NCI-H2227 (cell line): ENCODE measurements around the gene KCNQ2.
A peak's percentile ranks its signal among the peaks of the same experiment; 100 is the strongest.
"Not testable (repeated sequence)": the region's sequence is repeated elsewhere in the genome, so short reads cannot be mapped to it uniquely, and the experiment has no call there.

Source experiments
- DNase-seq: peaks from one replicate; lab custom pipeline; 2025; ENCODE audit not compliant: unreplicated experiment; lab: John Stamatoyannopoulos, UW

KCNQ2 gene

GRCh38 chr20:63491078-63491477 lies 18.6 kb upstream of the KCNQ2 start:
- DNase-seq = no peak

GRCh38 chr20:63490416-63490815 lies 18.0 kb upstream of the KCNQ2 start:
- DNase-seq = no peak

GRCh38 chr20:63488315-63489251 lies 16.1 kb upstream of the KCNQ2 start:
- no peak for DNase-seq

GRCh38 chr20:63487781-63488241 lies 15.4 kb upstream of the KCNQ2 start:
- no peak for DNase-seq

- DNase-seq = no peak
These were observed 14.8 kb upstream of the KCNQ2 start for GRCh38 chr20:63487116-63487764.

GRCh38 chr20:63486300-63486855 lies 13.9 kb upstream of the KCNQ2 start:
- no peak for DNase-seq

- no peak for DNase-seq
These were observed 12.4 kb upstream of the KCNQ2 start for GRCh38 chr20:63484651-63485403.

- DNase-seq = no peak
These were observed 11.8 kb upstream of the KCNQ2 start for GRCh38 chr20:63484236-63484635.

- DNase-seq = no peak
These were observed 11.4 kb upstream of the KCNQ2 start for GRCh38 chr20:63483834-63484233.

- DNase-seq = peak; percentile 29
These were observed 9.6 kb upstream of the KCNQ2 start for GRCh38 chr20:63482021-63482587.

- DNase-seq = no peak
These were observed 9.0 kb upstream of the KCNQ2 start for GRCh38 chr20:63481503-63481902.

GRCh38 chr20:63479695-63480419 lies 7.4 kb upstream of the KCNQ2 start:
- DNase-seq = not testable (repeated sequence)

- DNase-seq = no peak
These were observed 6.2 kb upstream of the KCNQ2 start for GRCh38 chr20:63478346-63479302.

- no peak for DNase-seq
These were observed 5.5 kb upstream of the KCNQ2 start for GRCh38 chr20:63477944-63478343.

GRCh38 chr20:63477061-63477616 lies 4.7 kb upstream of the KCNQ2 start:
- DNase-seq = no peak

GRCh38 chr20:63475209-63475608 lies 2.8 kb upstream of the KCNQ2 start:
- no peak for DNase-seq

GRCh38 chr20:63473555-63474449 lies 1.3 kb upstream of the KCNQ2 start:
- DNase-seq = peak; percentile 62
